Karpas-422 (cell line): Measurements from ENCODE around the gene RAB13. TPM values are rescaled to one million over a fixed set of nuclear protein-coding genes. Genes with fewer than 3 reads are reported as not detected.
A peak's percentile ranks its signal among the peaks of the same experiment; 100 is the strongest.

Source experiments
- DNase-seq: peaks from one replicate; pipeline ENCODE4 v3.0.0-alpha.2; 2015
- H2AFZ ChIP-seq: fragments of 200-600 bp; sonication (generic); 2 replicates; pipeline ENCODE4 v1.6.1; 2014; ENCODE audit warnings: antibody characterized with exemption, low read length, mixed read lengths
- H3K27ac ChIP-seq: fragments of 200-600 bp; sonication (generic); 2 replicates; pipeline ENCODE4 v1.5.1; 2014; ENCODE audit warnings: mild to moderate bottlenecking, low read length, moderate library complexity
- H3K27me3 ChIP-seq: fragments of 200-600 bp; sonication (generic); 2 replicates; pipeline ENCODE4 v1.6.1; 2014; ENCODE audit warnings: low read length, mixed read lengths
- H3K36me3 ChIP-seq: fragments of 200-600 bp; sonication (generic); 2 replicates; pipeline ENCODE4 v1.6.1; 2014; ENCODE audit warnings: low read length, mixed read lengths; ENCODE audit not compliant: insufficient read depth
- H3K4me1 ChIP-seq: fragments of 200-600 bp; sonication (generic); 2 replicates; pipeline ENCODE4 v1.6.1; 2014; ENCODE audit warnings: mild to moderate bottlenecking, low read length, mixed read lengths
- H3K4me2 ChIP-seq: fragments of 200-600 bp; sonication (generic); 2 replicates; pipeline ENCODE4 v1.6.1; 2014; ENCODE audit warnings: low read length, low read depth, mild to moderate bottlenecking; ENCODE audit not compliant: poor library complexity, severe bottlenecking
- H3K4me3 ChIP-seq: fragments of 200-600 bp; sonication (generic); 2 replicates; pipeline ENCODE4 v1.5.1; 2014; ENCODE audit warnings: mild to moderate bottlenecking, antibody characterized with exemption, low read length, mixed read lengths
- H3K79me2 ChIP-seq: fragments of 200-600 bp; sonication (generic); 2 replicates; pipeline ENCODE4 v1.6.1; 2014; ENCODE audit warnings: mild to moderate bottlenecking, low read length, mixed read lengths
- H3K9ac ChIP-seq: fragments of 200-600 bp; sonication (generic); 2 replicates; pipeline ENCODE4 v1.6.0; 2014; ENCODE audit warnings: low read length
- H3K9me2 ChIP-seq: fragments of 200-600 bp; sonication (generic), shearing (Covaris generic); replicated peaks from 2 replicates; pipeline ENCODE4 v1.6.0; 2014; ENCODE audit warnings: mild to moderate bottlenecking, low read length, moderate library complexity; ENCODE audit not compliant: insufficient read depth
- H3K9me3 ChIP-seq: fragments of 300-700, 200-600 bp; sonication (generic); 2 replicates; pipeline ENCODE4 v1.6.1; 2014; ENCODE audit warnings: low read length, mixed read lengths
- H4K20me1 ChIP-seq: fragments of 200-600 bp; sonication (generic); 2 replicates; pipeline ENCODE4 v1.6.1; 2014; ENCODE audit warnings: mild to moderate bottlenecking, antibody characterized with exemption, low read length, low read depth; ENCODE audit not compliant: insufficient read depth
- total RNA-seq: library from RNA; depleted of rRNA; stranded (reverse); fragments of >200 nt; shearing (Covaris generic); gene quantifications from 2 replicates; pipeline ENCODE4 v1.2.3, GENCODE V29; 2014; ENCODE audit warnings: low replicate concordance

Gene RAB13
- total RNA-seq, 1 experiment from 2014 or later, result 5.8 TPM

DNA sequence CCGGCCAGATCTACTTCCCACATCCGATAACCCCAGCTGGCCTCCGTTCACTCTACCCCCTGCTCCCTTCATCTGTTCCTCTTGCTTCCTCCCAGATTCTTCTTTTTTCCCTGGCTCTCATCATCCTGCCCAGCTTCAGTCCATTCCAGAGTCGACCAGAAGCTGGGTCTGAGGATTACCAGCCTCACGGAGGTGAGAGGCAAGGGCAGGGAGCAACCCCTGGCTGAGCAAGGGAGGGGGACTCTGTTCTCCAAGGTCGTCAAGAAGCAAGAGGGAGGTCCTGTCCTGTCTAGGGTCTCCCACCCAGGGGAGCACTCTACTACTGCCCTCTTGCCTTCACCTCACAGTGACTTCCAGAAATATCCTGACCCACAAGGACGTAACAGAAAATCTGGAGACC is 12.6 kb downstream of the RAB13 start:
- Histone ChIP-seq H3K4me1 (peaks cover 57% of the 10 kb centered on the region), H3K27me3 (no peaks in the 10 kb centered on the region), H3K27ac (no peak overlapping the region), H3K36me3 (peaks cover 23% of the 10 kb centered on the region; the same call in 1 of the 2 replicates), H3K4me3 (no peak overlapping the region), H3K9me3 (no peaks in the 10 kb centered on the region), H3K79me2 (peaks cover 22% of the 10 kb centered on the region), H2AFZ (no peak overlapping the region), H3K9ac (no peak overlapping the region), H4K20me1 (no peaks in the 10 kb centered on the region), H3K9me2 (no peaks in the 10 kb centered on the region), H3K4me2 (no peak overlapping the region)
- no peak for DNase-seq

DNA sequence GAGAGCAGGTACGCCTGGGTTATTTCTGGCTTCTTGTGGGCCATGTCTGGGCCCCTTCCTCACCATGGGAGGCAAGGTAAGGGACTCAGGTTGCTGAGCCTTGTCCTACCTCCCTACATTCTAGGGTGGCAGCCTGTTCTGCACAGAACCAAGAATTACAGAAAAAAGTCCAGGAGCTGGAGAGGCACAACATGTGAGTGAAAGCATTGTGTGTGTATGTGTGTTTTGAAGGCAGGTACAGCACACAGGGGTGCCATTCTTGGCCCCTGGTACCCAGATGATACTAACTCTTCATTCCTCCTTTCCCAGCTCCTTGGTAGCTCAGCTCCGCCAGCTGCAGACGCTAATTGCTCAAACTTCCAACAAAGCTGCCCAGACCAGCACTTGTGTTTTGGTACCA is 13.1 kb downstream of the RAB13 start:
- no peak overlapping the region for H3K4me2 ChIP-seq

DNA sequence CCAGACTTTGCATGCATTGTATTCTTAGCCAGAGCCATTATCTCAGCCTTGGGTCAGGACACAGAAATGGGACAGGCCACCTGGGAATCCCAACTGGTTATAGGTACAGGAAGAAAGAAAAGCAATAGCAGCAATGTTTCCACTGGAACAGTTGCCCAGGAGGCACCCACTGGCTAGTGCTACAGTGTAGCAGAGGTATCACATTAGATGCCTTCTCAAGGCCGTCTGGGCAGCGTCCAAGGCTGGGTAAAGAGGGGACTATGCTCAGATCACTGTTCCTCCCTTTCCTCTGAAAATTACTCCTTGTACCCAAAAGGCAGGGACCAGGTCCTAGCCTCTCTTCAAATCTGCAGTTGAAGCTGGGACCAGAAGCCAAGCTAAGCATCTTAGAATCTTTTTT is 15.8 kb downstream of the RAB13 start:
- Histone ChIP-seq H4K20me1 (no peaks in the 10 kb centered on the region), H3K9me2 (no peaks in the 10 kb centered on the region), H3K9me3 (no peaks in the 10 kb centered on the region), H2AFZ (no peak overlapping the region), H3K4me1 (peaks cover 56% of the 10 kb centered on the region), H3K79me2 (peaks cover 18% of the 10 kb centered on the region), H3K4me2 (no peak overlapping the region), H3K4me3 (no peak overlapping the region), H3K36me3 (peaks cover 17% of the 10 kb centered on the region; the same call in 1 of the 2 replicates), H3K9ac (no peak overlapping the region), H3K27ac (no peak overlapping the region), H3K27me3 (no peaks in the 10 kb centered on the region)
- no peak for DNase-seq

More for the DNA sequence above, 13.1 kb downstream of the RAB13 start:
- no peaks in the 10 kb centered on the region for H3K9me3 ChIP-seq
- peaks cover 26% of the 10 kb centered on the region for H3K79me2 ChIP-seq
- no peak overlapping the region for H2AFZ ChIP-seq
- no peak for DNase-seq
- H3K36me3 ChIP-seq, result peaks cover 23% of the 10 kb centered on the region; the same call in 1 of the 2 replicates
- no peaks in the 10 kb centered on the region for H3K9me2 ChIP-seq
- H4K20me1 ChIP-seq, result no peaks in the 10 kb centered on the region
- 0 out of 2 replicates have a peak overlapping the region, but pooled peaks have one; percentile 66 for H3K27ac ChIP-seq
- H3K9ac ChIP-seq, result no peak overlapping the region
- H3K4me3 ChIP-seq, result no peak overlapping the region
- peaks cover 55% of the 10 kb centered on the region for H3K4me1 ChIP-seq
- no peaks in the 10 kb centered on the region for H3K27me3 ChIP-seq

DNA sequence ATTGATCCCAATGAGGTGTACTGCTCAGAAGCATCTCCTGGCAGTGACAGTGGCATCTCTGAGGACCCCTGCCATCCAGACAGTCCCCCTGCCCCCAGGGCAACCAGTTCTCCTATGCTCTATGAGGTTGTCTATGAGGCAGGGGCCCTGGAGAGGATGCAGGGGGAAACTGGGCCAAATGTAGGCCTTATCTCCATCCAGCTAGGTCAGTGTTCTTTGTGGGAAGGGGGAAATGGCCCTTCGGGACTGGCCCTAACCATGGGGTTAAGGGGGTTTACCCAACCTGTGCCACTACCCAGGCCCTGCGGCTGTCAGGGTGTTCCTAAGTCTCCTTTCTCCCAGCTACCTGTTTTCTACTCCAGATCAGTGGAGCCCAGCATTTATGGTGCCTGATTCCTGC is 17.2 kb downstream of the RAB13 start:
- Histone ChIP-seq H3K4me1 (peaks cover 53% of the 10 kb centered on the region), H3K4me2 (peak overlapping the region; percentile 99), H3K27me3 (no peaks in the 10 kb centered on the region), H3K36me3 (peaks cover 7% of the 10 kb centered on the region; the same call in 1 of the 2 replicates), H3K9ac (peak overlapping the region; percentile 92), H4K20me1 (no peaks in the 10 kb centered on the region), H3K9me3 (no peaks in the 10 kb centered on the region), H3K4me3 (peak overlapping the region; percentile 83), H3K79me2 (peaks cover 18% of the 10 kb centered on the region), H2AFZ (no peak overlapping the region), H3K27ac (peak overlapping the region; percentile 87), H3K9me2 (no peaks in the 10 kb centered on the region)
- DNase-seq, result no peak

DNA sequence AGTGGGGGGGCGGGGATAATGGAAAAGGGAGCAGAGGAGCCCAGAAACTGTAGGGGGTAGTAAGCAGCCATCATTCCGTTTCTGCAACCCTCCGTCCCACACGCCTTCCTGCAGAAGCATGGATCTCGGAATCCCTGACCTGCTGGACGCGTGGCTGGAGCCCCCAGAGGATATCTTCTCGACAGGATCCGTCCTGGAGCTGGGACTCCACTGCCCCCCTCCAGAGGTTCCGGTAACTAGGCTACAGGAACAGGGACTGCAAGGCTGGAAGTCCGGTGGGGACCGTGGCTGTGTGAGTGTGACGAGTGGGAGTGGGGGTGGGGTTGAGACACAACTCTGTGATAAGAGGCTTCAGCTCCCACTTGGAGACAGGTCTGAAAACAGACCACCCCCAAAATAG is 17.7 kb downstream of the RAB13 start:
- Histone ChIP-seq H3K36me3 (0 out of 2 replicates have a peak, but pooled peaks cover 1% of the 10 kb centered on the region), H3K27me3 (no peaks in the 10 kb centered on the region), H4K20me1 (no peaks in the 10 kb centered on the region), H3K9ac (peak overlapping the region; percentile 92), H3K27ac (peak overlapping the region; percentile 87), H3K9me3 (no peaks in the 10 kb centered on the region), H3K4me2 (peak overlapping the region; percentile 99), H3K79me2 (peaks cover 18% of the 10 kb centered on the region), H3K9me2 (no peaks in the 10 kb centered on the region), H3K4me1 (peaks cover 51% of the 10 kb centered on the region), H2AFZ (peak overlapping the region; percentile 38; the same call in 1 of the 2 replicates), H3K4me3 (peak overlapping the region; percentile 83)
- peak; percentile 51 for DNase-seq

DNA sequence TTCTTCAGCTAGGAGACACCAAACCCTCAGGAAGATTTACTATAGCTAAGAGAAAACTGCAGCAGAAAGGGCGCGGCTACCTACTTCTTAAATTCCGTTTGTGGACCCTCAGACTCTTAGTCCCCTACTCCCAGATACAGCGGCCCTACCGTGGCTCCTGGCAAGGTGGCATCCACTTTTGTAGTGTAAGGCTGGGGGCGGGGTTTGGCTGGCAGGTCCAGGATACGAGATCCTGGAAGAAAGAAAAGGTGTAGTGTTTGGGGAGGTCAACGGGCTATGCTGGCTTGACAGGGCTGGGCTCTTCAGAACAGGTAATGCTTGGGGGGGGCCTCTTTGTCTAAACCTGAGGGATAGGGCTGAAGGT is 18.2 kb downstream of the RAB13 start:
- no peak for DNase-seq
- H3K9me3 ChIP-seq, result no peaks in the 10 kb centered on the region
- H3K27me3 ChIP-seq, result no peaks in the 10 kb centered on the region
- peaks cover 47% of the 10 kb centered on the region for H3K4me1 ChIP-seq
- peak overlapping the region; percentile 99 for H3K4me2 ChIP-seq
- H3K79me2 ChIP-seq, result peaks cover 21% of the 10 kb centered on the region
- H3K27ac ChIP-seq, result peak overlapping the region; percentile 87
- H3K9me2 ChIP-seq, result no peaks in the 10 kb centered on the region
- no peaks in the 10 kb centered on the region for H4K20me1 ChIP-seq
- H3K36me3 ChIP-seq, result no peaks in the 10 kb centered on the region
- H3K4me3 ChIP-seq, result peak overlapping the region; percentile 83
- H3K9ac ChIP-seq, result peak overlapping the region; percentile 92
- peak overlapping the region; percentile 54; the same call in 1 of the 2 replicates for H2AFZ ChIP-seq

DNA sequence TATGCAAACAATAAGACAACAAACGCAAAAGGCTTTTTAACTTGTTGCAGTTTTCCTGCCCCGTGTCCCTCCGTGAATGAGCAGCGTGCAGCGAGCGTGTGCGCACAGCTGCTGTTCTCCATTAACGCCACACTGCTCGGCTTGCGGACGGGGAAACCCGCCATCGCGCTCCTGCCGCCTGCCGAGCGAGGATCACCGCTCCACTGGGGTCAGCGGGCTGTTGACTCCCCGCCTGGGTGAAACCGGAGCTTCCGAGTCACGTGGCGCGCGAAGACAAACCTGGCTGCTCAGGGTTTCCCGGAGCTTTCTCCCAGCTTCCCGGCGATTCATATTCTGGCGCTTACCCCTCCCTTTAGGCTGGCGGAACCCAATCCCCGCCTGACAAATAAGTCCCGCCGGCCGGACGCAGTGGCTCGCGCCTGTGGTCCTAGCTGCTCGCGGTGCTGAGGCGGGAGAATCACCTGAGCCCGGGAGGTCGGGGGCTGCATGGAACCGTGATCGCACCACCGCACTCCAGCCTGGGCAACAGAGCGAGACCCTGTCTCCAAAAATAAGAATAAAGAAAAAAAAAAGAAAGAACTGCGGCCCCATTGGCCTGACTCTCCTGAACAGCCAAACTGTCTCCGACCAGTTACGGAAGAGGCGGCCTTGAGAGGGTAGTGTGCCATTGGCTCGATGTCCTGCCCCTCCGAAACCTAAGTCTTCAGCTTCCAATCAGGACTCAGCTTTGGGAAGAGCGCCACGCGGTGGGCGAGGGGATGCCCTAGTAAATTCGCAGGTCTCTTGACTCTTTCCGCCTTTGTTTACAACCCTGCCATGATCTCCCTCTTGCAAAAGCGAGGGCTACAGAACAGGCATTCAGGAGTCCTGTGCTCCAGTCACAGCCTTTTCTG is 18.8 kb downstream of the RAB13 start, which contains the start of gene CREB3L4:
Gene CREB3L4, plus strand, starts transcription at position 796 of the 893 bp plus-strand sequence. CDS start 624 bp downstream, outside the sequence.
- Histone ChIP-seq H3K4me1 (peaks cover 43% of the 10 kb centered on the region), H3K9me3 (no peaks in the 10 kb centered on the region), H3K4me2 (peak within 1 kb of the TSS; percentile 99), H3K9ac (peak within 1 kb of the TSS; percentile 92), H4K20me1 (no peaks in the 10 kb centered on the region), H3K27ac (peak within 1 kb of the TSS; percentile 87), H2AFZ (peak within 1 kb of the TSS; percentile 54; the same call in 1 of the 2 replicates), H3K79me2 (peaks cover 28% of the 10 kb centered on the region), H3K9me2 (no peaks in the 10 kb centered on the region), H3K4me3 (peak within 1 kb of the TSS; percentile 83), H3K36me3 (no peaks in the 10 kb centered on the region), H3K27me3 (no peaks in the 10 kb centered on the region)
- DNase-seq, result peak; percentile 99

DNA sequence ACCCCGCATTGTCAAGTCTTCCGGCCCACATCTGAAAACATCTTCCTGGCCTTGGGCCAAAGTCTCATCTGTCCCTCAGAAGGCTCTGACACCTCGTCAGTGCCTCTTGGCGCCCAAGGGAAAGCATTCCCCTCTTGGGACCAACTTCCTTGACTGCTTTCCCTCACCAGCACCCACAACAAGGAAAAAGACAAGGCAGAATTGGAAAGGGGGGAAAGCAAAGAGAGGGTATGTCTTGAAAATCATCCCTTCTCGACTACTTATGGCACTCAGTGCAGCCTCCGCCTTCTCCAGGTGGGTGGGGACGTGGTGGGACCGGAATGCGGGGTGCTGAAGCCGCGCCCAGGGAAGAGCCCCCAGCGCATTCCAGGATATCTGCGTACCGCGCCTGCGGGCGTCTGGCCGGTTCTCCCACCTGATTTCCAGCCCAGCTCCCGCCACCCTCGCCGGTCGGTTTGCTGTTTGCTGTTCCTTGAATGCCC is 22.2 kb downstream of the RAB13 start:
- Histone ChIP-seq H3K27ac (peak overlapping the region; percentile 65), H3K27me3 (no peaks in the 10 kb centered on the region), H3K4me2 (peak overlapping the region; percentile 93), H2AFZ (0 out of 2 replicates have a peak overlapping the region, but pooled peaks have one; percentile 28), H3K4me3 (peak overlapping the region; percentile 86), H3K9ac (peak overlapping the region; percentile 94), H3K9me3 (no peaks in the 10 kb centered on the region), H4K20me1 (no peaks in the 10 kb centered on the region), H3K4me1 (peaks cover 64% of the 10 kb centered on the region), H3K79me2 (peaks cover 40% of the 10 kb centered on the region), H3K9me2 (no peaks in the 10 kb centered on the region), H3K36me3 (peaks cover 8% of the 10 kb centered on the region; the same call in 1 of the 2 replicates)
- DNase-seq, result peak; percentile 49
